Sigmoid colon (tissue), 4 donors: ENCODE data around the gene TXNRD2.

Source experiments
- EP300 ChIP-seq, 4 donors: sonication (generic); formaldehyde crosslinking; IDR thresholded peaks; one replicate each; pipeline ENCODE4 v1.6.1; 2017; ENCODE audit warnings: antibody characterized with exemption in 4 of 4
- POLR2A ChIP-seq, 2 donors: fragments of 450-650 bp; IDR thresholded peaks; one replicate each; pipeline ENCODE4 v1.6.1; 2016; ENCODE audit warnings: antibody characterized with exemption in 2 of 2, mild to moderate bottlenecking in 2 of 2, moderate library complexity in 2 of 2
- TF ChIP-seq, protein P1 (sequence below), 4 experiments: fragments of 450-650 bp in 3 of 4; fragments of 200-600 bp in 1 of 4; IDR thresholded peaks; one replicate each; pipeline ENCODE4 v1.5.1; 2016 to 2019; ENCODE audit warnings: antibody characterized with exemption in 4 of 4, mild to moderate bottlenecking in 3 of 4, moderate library complexity in 2 of 4

DNA sequence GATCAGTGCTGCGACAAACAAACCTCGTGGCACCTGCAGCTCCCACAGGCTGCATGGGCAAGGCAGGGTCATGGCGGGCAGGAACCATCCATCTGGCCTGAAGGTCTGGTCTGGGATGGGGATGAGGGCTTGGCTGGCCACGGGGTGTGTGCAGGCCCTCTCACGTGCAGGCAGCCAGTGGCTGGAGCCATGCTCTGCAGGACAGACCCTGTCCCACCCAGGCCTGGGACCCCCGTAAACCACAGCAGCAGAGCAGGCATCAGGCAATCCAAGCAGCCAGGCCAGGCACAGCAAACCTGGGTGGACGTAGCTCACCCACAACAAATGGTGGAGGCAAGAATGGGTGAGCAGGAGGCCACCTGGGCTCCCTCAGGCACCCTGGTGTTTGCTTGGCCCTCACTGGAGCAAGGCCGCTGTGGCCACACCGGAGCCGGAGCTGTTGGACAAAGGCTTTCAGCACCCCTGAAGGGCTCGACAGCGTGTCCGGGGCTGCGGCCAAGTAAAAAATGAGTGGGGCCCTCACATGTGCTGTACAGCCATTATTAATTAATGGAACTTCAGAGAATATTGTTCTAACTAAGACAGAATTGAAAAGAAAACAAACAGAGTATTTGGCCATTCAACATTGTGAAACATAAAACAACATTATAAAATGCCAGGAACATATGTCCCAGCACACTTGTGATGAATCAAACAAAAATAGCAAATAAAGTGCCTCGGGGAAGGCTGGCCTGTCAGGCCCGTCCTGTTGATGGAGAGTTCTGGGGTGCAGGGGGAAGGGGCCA lies 63.0 kb downstream of the TXNRD2 start:
- TF ChIP-seq, protein P1, sequence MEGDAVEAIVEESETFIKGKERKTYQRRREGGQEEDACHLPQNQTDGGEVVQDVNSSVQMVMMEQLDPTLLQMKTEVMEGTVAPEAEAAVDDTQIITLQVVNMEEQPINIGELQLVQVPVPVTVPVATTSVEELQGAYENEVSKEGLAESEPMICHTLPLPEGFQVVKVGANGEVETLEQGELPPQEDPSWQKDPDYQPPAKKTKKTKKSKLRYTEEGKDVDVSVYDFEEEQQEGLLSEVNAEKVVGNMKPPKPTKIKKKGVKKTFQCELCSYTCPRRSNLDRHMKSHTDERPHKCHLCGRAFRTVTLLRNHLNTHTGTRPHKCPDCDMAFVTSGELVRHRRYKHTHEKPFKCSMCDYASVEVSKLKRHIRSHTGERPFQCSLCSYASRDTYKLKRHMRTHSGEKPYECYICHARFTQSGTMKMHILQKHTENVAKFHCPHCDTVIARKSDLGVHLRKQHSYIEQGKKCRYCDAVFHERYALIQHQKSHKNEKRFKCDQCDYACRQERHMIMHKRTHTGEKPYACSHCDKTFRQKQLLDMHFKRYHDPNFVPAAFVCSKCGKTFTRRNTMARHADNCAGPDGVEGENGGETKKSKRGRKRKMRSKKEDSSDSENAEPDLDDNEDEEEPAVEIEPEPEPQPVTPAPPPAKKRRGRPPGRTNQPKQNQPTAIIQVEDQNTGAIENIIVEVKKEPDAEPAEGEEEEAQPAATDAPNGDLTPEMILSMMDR (IDR thresholded peaks at IDR 0.05), result no peak
- TF ChIP-seq POLR2A (IDR thresholded peaks at IDR 0.05), result no peak
- TF ChIP-seq EP300 (IDR thresholded peaks at IDR 0.05), result no peak
